K562 (cell line): Measurements from ENCODE around the gene PI4KA. TPM values are rescaled to one million over a fixed set of nuclear protein-coding genes. Genes with fewer than 3 reads are reported as not detected.

Experiments used
- KHSRP ChIP-seq: fragments of 450-650 bp; IDR thresholded peaks from 2 replicates; pipeline ENCODE4 v1.6.1; 2017
- PTRF ChIP-seq: fragments of 450-650 bp; IDR thresholded peaks from 2 replicates; pipeline ENCODE4 v1.6.1; 2016; ENCODE audit warnings: mild to moderate bottlenecking, missing genetic modification characterization, missing compliant biosample characterization
- SAFB2 ChIP-seq: fragments of 200-400 bp; formaldehyde crosslinking; IDR thresholded peaks from 2 replicates; pipeline ENCODE4 v1.6.1; 2018; ENCODE audit warnings: borderline replicate concordance, low read length, low read depth, moderate library complexity; ENCODE audit not compliant: severe bottlenecking
- SRSF3 ChIP-seq: fragments of 200-400 bp; formaldehyde crosslinking; IDR thresholded peaks from 2 replicates; pipeline ENCODE4 v1.6.1; 2016; ENCODE audit warnings: mild to moderate bottlenecking, low read length, moderate library complexity; ENCODE audit not compliant: insufficient read depth
- TAF15 ChIP-seq: fragments of 200-400 bp; formaldehyde crosslinking; IDR thresholded peaks from 2 replicates; pipeline ENCODE4 v1.6.1; 2017; ENCODE audit warnings: mild to moderate bottlenecking, low read depth, low read length, moderate library complexity
- TCF7L2 ChIP-seq: fragments of 150-350 bp; IDR thresholded peaks from 2 replicates; pipeline ENCODE4 v1.6.1; 2016; ENCODE audit warnings: low read depth, mild to moderate bottlenecking, low read length, moderate library complexity
- ZFP1 ChIP-seq: fragments of 450-650 bp; formaldehyde crosslinking; IDR thresholded peaks from 2 replicates; pipeline ENCODE4 v1.4.0; 2020; ENCODE audit warnings: mild to moderate bottlenecking, mixed read lengths
- ZNF212 ChIP-seq: fragments of 450-650 bp; formaldehyde crosslinking; IDR thresholded peaks from 2 replicates; pipeline ENCODE4 v1.4.0; 2020; ENCODE audit warnings: mild to moderate bottlenecking
- ZNF707 ChIP-seq: fragments of 250-450 bp; sonication (Bioruptor Pico); conservative IDR thresholded peaks from 2 replicates; pipeline ENCODE4 v1.8.0; 2022; ENCODE audit warnings: inconsistent platforms, mild to moderate bottlenecking, moderate library complexity
- ZNF75A ChIP-seq: fragments of 450-650 bp; formaldehyde crosslinking; IDR thresholded peaks from 2 replicates; pipeline ENCODE4 v1.4.0; 2020; ENCODE audit warnings: mild to moderate bottlenecking
- ZNF76 ChIP-seq: fragments of 250-450 bp; sonication (Bioruptor Pico); IDR thresholded peaks from 2 replicates; pipeline ENCODE4 v1.4.0; 2020; ENCODE audit warnings: mild to moderate bottlenecking, moderate library complexity, borderline replicate concordance
- polyA plus RNA-seq, 8 experiments: library from polyadenylated mRNA; depleted of rRNA in 4 of 8; stranded (reverse) in 5 of 8; unstranded in 3 of 8; fragments of >200 nt; fragmentation: Nextera tagmentation in 2 of 8; fragmentation: Illumina TruSeq in 1 of 8; extraction: Ambion mirVana in 2 of 8; extraction: Trizol in 1 of 8; gene quantifications; 2 replicates each; pipeline versions ENCODE4 v1.2.1 to v1.2.3, GENCODE V29; 2011 to 2014; ENCODE audit warnings: inconsistent platforms in 1 of 8, missing spikeins in 1 of 8
- total RNA-seq, 7 experiments: library from RNA; depleted of rRNA in 6 of 7; stranded (reverse); fragments of >200 nt in 6 of 7; fragmentation: Illumina TruSeq in 2 of 7; extraction: Trizol in 2 of 7; gene quantifications; 2 replicates each; pipeline versions ENCODE4 v1.2.1 to v1.2.3, GENCODE V29; 2011 to 2021; ENCODE audit warnings: low replicate concordance in 1 of 7
- TF ChIP-seq, protein P1 (sequence below), 2 experiments: fragments of 450-650 bp; formaldehyde crosslinking in 1 of 2; IDR thresholded peaks; 2 replicates each; pipeline versions ENCODE4 v1.4.0 to v1.6.1; 2014 to 2020; ENCODE audit warnings: mild to moderate bottlenecking in 2 of 2, borderline replicate concordance in 1 of 2, low read depth in 1 of 2
- TF ChIP-seq, protein P2 (sequence below), 2 experiments: fragments of 450-650 bp; IDR thresholded peaks; 2 replicates each; pipeline ENCODE4 v1.6.1; 2016
- TF ChIP-seq, protein P3 (sequence below): fragments of 150-350 bp; IDR thresholded peaks from 2 replicates; pipeline ENCODE4 v1.6.1; 2014; ENCODE audit warnings: low read depth, mild to moderate bottlenecking, low read length, borderline replicate concordance
- TF ChIP-seq, protein P4 (sequence below): fragments of 250-450 bp; sonication (Bioruptor Pico); IDR thresholded peaks from 2 replicates; pipeline ENCODE4 v1.8.0; 2021; ENCODE audit warnings: moderate library complexity, mild to moderate bottlenecking, inconsistent platforms

PI4KA gene
- total and polyA plus RNA-seq, 9 of the 15 experiments (the other 6 are each of a cell fraction or from before 2014, with no cell fraction given): 7.3 to 187 (median 84.7) TPM

DNA sequence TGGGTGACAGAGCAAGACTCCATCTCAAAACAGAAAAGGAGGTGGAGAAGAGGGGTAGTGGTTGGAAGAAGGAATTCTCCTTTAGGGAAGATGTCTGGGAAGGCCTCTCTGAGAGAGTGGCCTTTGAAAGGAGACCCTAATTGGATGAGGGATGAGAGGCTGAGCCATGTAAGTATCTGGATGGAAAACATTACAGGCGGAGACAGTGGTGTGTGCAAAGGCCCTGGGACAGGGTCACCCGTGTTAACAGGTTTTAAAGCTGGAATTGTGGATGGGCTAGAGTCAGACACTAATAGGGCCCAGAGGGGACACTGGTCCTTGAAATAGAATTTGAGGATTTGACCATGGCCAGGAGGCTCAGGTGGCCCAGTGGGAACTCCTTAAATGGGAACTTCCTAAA lies 10.6 kb upstream of the PI4KA start (continued):
- TF ChIP-seq, protein P1, sequence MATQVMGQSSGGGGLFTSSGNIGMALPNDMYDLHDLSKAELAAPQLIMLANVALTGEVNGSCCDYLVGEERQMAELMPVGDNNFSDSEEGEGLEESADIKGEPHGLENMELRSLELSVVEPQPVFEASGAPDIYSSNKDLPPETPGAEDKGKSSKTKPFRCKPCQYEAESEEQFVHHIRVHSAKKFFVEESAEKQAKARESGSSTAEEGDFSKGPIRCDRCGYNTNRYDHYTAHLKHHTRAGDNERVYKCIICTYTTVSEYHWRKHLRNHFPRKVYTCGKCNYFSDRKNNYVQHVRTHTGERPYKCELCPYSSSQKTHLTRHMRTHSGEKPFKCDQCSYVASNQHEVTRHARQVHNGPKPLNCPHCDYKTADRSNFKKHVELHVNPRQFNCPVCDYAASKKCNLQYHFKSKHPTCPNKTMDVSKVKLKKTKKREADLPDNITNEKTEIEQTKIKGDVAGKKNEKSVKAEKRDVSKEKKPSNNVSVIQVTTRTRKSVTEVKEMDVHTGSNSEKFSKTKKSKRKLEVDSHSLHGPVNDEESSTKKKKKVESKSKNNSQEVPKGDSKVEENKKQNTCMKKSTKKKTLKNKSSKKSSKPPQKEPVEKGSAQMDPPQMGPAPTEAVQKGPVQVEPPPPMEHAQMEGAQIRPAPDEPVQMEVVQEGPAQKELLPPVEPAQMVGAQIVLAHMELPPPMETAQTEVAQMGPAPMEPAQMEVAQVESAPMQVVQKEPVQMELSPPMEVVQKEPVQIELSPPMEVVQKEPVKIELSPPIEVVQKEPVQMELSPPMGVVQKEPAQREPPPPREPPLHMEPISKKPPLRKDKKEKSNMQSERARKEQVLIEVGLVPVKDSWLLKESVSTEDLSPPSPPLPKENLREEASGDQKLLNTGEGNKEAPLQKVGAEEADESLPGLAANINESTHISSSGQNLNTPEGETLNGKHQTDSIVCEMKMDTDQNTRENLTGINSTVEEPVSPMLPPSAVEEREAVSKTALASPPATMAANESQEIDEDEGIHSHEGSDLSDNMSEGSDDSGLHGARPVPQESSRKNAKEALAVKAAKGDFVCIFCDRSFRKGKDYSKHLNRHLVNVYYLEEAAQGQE (IDR thresholded peaks at IDR 0.05; ENCODE audit: borderline replicate concordance): no peak
- TF ChIP-seq, protein P1 (CRISPR knock-in tag; IDR thresholded peaks at IDR 0.05; ENCODE audit: low read depth): 0 out of 2 replicates have a peak, but pooled peaks have one; percentile 21
- TF ChIP-seq TAF15: no peak
- 0 out of 2 replicates have a peak, but pooled peaks have one; percentile 62 for TF ChIP-seq ZNF707
- TF ChIP-seq, protein P2, sequence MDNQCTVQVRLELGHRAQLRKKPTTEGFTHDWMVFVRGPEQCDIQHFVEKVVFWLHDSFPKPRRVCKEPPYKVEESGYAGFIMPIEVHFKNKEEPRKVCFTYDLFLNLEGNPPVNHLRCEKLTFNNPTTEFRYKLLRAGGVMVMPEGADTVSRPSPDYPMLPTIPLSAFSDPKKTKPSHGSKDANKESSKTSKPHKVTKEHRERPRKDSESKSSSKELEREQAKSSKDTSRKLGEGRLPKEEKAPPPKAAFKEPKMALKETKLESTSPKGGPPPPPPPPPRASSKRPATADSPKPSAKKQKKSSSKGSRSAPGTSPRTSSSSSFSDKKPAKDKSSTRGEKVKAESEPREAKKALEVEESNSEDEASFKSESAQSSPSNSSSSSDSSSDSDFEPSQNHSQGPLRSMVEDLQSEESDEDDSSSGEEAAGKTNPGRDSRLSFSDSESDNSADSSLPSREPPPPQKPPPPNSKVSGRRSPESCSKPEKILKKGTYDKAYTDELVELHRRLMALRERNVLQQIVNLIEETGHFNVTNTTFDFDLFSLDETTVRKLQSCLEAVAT (IDR thresholded peaks at IDR 0.05): no peak
- no peak for TF ChIP-seq KHSRP
- no peak for TF ChIP-seq SAFB2
- TF ChIP-seq, protein P3, sequence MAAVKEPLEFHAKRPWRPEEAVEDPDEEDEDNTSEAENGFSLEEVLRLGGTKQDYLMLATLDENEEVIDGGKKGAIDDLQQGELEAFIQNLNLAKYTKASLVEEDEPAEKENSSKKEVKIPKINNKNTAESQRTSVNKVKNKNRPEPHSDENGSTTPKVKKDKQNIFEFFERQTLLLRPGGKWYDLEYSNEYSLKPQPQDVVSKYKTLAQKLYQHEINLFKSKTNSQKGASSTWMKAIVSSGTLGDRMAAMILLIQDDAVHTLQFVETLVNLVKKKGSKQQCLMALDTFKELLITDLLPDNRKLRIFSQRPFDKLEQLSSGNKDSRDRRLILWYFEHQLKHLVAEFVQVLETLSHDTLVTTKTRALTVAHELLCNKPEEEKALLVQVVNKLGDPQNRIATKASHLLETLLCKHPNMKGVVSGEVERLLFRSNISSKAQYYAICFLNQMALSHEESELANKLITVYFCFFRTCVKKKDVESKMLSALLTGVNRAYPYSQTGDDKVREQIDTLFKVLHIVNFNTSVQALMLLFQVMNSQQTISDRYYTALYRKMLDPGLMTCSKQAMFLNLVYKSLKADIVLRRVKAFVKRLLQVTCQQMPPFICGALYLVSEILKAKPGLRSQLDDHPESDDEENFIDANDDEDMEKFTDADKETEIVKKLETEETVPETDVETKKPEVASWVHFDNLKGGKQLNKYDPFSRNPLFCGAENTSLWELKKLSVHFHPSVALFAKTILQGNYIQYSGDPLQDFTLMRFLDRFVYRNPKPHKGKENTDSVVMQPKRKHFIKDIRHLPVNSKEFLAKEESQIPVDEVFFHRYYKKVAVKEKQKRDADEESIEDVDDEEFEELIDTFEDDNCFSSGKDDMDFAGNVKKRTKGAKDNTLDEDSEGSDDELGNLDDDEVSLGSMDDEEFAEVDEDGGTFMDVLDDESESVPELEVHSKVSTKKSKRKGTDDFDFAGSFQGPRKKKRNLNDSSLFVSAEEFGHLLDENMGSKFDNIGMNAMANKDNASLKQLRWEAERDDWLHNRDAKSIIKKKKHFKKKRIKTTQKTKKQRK: no peak
- no peak for TF ChIP-seq ZNF75A (CRISPR knock-in tag)
- no peak for TF ChIP-seq PTRF
- 0 out of 2 replicates have a peak, but pooled peaks have one; percentile 13 for TF ChIP-seq ZNF212 (CRISPR knock-in tag)
- TF ChIP-seq ZNF76 (CRISPR knock-in tag): no peak
- no peak for TF ChIP-seq SRSF3
- TF ChIP-seq ZFP1 (CRISPR knock-in tag): 0 out of 2 replicates have a peak, but pooled peaks have one; percentile 51
- TF ChIP-seq TCF7L2: no peak
- TF ChIP-seq, protein P4, sequence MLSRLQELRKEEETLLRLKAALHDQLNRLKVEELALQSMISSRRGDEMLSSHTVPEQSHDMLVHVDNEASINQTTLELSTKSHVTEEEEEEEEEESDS (CRISPR knock-in tag): no peak
